Prostate gland (tissue), 2 donors: ENCODE measurements around the gene LDB2. TPM values are rescaled to one million over a fixed set of nuclear protein-coding genes. Genes with fewer than 3 reads are reported as not detected.

ENCODE experiments used
- DNase-seq: peaks from one replicate; pipeline ENCODE4 v3.0.0-alpha.2; 2019; ENCODE audit warnings: low spot score
- H3K27ac ChIP-seq, 2 donors: fragments of 200-600 bp; sonication (generic); 2 replicates each; pipeline ENCODE4 v1.5.1; 2017 to 2019
- H3K27me3 ChIP-seq: fragments of 200-600 bp; sonication (generic); replicated peaks from 2 replicates; pipeline ENCODE4 v1.5.1; 2019; ENCODE audit not compliant: insufficient read depth
- H3K36me3 ChIP-seq, 2 donors: fragments of 200-600 bp; sonication (generic); 1 replicate in 1 of 2; 2 replicates in 1 of 2; pipeline versions ENCODE4 v1.5.1 to v1.8.1; 2017 to 2019
- H3K4me1 ChIP-seq: fragments of 200-600 bp; sonication (generic); replicated peaks from 2 replicates; pipeline ENCODE4 v1.5.1; 2019
- H3K4me3 ChIP-seq, 2 donors: fragments of 200-600 bp; sonication (generic); 2 replicates each; pipeline ENCODE4 v1.5.1; 2017 to 2019
- H3K9me3 ChIP-seq: fragments of 200-600 bp; sonication (generic); 2 replicates; pipeline ENCODE4 v1.5.1; 2017
- POLR2A ChIP-seq: fragments of 450-650 bp; IDR thresholded peaks from one replicate; pipeline ENCODE4 v1.6.1; 2016; ENCODE audit warnings: antibody characterized with exemption, mild to moderate bottlenecking
- POLR2AphosphoS5 ChIP-seq: sonication (generic); formaldehyde crosslinking; IDR thresholded peaks from one replicate; pipeline ENCODE4 v1.6.1; 2017; ENCODE audit warnings: antibody characterized with exemption
- WGBS: methylation state at CpG from one replicate; pipeline ENCODE4 v1.1.5; 2018; 5-methylcytosine and 5-hydroxymethylcytosine counted together
- intact Hi-C: fragments of 100-400 bp; cut with DNase I; formaldehyde crosslinking; loops from one replicate; pipeline ENCODE4 v1.14.2; 2022
- total RNA-seq, 2 donors: library from RNA; depleted of rRNA; stranded (reverse); fragments of >200 nt; gene quantifications; one replicate each; pipeline ENCODE4 v1.1.0, GENCODE V29; 2016
- TF ChIP-seq, protein P1 (sequence below), 4 experiments: fragments of 200-600 bp in 2 of 4; fragments of 450-650 bp in 2 of 4; sonication (generic) in 2 of 4; IDR thresholded peaks; 1 replicate in 3 of 4; 2 replicates in 1 of 4; pipeline ENCODE4 v1.5.1; 2016 to 2019; ENCODE audit warnings: antibody characterized with exemption in 4 of 4, mild to moderate bottlenecking in 2 of 4, moderate library complexity in 2 of 4

Gene LDB2
- total RNA-seq, 2 donors from 2014 or later: 6.0 to 37.7 TPM

DNA sequence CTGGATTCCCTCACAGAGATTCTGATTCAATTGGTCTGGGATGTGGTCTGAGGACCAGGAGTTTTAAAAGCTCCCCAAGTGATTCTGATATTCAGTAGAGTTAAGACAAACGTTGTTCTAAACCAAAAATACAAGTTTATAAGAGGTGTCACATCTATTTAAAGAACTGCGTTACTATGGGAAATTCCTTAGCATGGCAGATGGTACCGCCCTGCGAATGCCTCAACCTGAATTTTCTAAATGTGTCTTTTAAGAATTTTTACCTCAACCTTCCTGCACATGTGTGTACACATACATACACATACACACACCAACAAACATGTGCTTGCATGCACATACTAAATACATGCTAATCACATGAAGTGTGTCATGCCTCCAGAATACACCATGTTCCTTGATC is 343.3 kb downstream of the LDB2 start:
- intact Hi-C loops: no loop called here
- 82% methylated on average over 4 of the region's 4 CpGs for WGBS
- no peaks in the 10 kb centered on the region for H3K4me1 ChIP-seq
- no peaks in the 10 kb centered on the region for H3K27me3 ChIP-seq
- TF ChIP-seq POLR2A: no peak
- TF ChIP-seq, protein P1, sequence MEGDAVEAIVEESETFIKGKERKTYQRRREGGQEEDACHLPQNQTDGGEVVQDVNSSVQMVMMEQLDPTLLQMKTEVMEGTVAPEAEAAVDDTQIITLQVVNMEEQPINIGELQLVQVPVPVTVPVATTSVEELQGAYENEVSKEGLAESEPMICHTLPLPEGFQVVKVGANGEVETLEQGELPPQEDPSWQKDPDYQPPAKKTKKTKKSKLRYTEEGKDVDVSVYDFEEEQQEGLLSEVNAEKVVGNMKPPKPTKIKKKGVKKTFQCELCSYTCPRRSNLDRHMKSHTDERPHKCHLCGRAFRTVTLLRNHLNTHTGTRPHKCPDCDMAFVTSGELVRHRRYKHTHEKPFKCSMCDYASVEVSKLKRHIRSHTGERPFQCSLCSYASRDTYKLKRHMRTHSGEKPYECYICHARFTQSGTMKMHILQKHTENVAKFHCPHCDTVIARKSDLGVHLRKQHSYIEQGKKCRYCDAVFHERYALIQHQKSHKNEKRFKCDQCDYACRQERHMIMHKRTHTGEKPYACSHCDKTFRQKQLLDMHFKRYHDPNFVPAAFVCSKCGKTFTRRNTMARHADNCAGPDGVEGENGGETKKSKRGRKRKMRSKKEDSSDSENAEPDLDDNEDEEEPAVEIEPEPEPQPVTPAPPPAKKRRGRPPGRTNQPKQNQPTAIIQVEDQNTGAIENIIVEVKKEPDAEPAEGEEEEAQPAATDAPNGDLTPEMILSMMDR (IDR thresholded peaks at IDR 0.05): no peak
- no peak for DNase-seq
- H3K9me3 ChIP-seq: no peaks in the 10 kb centered on the region
- no peak overlapping the region for H3K4me3 ChIP-seq
- H3K27ac ChIP-seq: no peak overlapping the region
- no peaks in the 10 kb centered on the region for H3K36me3 ChIP-seq

DNA sequence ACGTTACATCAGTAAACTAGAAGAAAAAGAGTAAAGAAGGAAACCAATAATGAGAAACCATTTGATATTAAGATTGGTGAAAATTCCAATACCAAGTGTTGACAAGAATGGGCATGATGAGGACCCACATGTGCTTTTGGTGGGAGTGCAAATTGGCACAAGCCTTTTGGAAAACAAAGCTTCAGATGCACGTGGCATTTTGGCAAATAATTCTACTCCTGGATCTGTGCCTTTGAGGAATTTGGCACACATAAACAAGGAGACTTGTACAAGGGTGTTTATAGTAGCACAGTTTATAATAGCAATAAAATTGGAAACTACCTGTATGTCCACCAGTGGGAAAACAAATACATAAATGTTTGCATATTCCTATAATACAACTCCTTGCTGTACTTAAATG is 347.9 kb downstream of the LDB2 start:
- DNase-seq: no peak
- no peak overlapping the region for H3K4me3 ChIP-seq
- no peak for TF ChIP-seq POLR2AphosphoS5
- no peak for TF ChIP-seq POLR2A
- TF ChIP-seq, protein P1 (IDR thresholded peaks at IDR 0.05): no peak
- intact Hi-C loops: no loop called here
- H3K4me1 ChIP-seq: no peaks in the 10 kb centered on the region
- no peaks in the 10 kb centered on the region for H3K36me3 ChIP-seq
- no peaks in the 10 kb centered on the region for H3K27me3 ChIP-seq
- 42% methylated on average over 2 of the region's 2 CpGs for WGBS
- H3K9me3 ChIP-seq: no peaks in the 10 kb centered on the region
- no peak overlapping the region for H3K27ac ChIP-seq

DNA sequence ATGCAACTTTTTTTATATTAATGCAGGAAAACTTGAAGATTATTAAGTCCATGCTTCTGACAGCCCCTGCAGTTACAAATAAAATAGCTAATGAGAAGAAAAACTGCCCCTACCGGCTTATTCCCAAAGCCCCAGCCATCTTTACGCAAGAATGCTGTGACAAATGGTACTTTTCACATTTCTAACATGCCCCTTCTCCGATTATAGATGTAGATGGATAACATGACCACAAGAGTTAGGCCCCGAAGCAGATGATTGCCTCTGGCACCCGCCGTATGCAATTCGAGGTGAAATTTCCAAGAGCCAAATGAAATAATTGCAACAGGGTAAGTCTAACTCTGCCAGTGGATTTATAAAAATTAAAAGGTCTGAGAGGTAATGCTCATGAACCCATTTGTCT is 352.8 kb downstream of the LDB2 start:
- H3K27ac ChIP-seq: no peak overlapping the region
- no peak for DNase-seq
- no peaks in the 10 kb centered on the region for H3K36me3 ChIP-seq
- no peaks in the 10 kb centered on the region for H3K4me1 ChIP-seq
- no peaks in the 10 kb centered on the region for H3K9me3 ChIP-seq
- intact Hi-C loops: no loop called here
- TF ChIP-seq, protein P1 (IDR thresholded peaks at IDR 0.05): no peak
- no peak for TF ChIP-seq POLR2AphosphoS5
- TF ChIP-seq POLR2A: no peak
- 80% methylated on average over 7 of the region's 7 CpGs for WGBS
- no peak overlapping the region for H3K4me3 ChIP-seq
- H3K27me3 ChIP-seq: no peaks in the 10 kb centered on the region

DNA sequence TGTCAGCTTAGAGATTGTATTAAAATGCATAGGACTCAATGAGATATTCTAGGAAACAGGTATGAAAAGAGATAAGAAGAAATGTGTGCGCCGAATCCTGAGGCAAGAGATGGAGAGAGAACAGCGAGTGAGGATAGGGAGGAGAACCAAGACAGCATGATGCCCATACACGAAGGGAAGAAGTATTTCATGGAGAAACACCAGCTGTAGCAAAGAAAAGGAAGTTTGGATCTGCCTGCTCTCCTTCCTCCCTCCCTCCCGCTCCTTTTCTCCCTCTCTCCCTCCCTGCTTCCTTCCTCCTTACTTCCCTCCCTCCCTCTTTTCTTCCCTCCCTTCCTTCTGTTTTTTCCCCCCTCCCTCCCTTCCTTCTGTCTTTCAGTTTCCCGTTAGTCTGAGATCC is 353.6 kb downstream of the LDB2 start:
- TF ChIP-seq POLR2AphosphoS5: no peak
- TF ChIP-seq POLR2A: no peak
- TF ChIP-seq, protein P1 (IDR thresholded peaks at IDR 0.05): no peak
- Histone ChIP-seq H3K9me3 (no peaks in the 10 kb centered on the region), H3K36me3 (no peaks in the 10 kb centered on the region), H3K27me3 (no peaks in the 10 kb centered on the region), H3K4me1 (no peaks in the 10 kb centered on the region), H3K4me3 (no peak overlapping the region), H3K27ac (no peak overlapping the region)
- DNase-seq: no peak
- intact Hi-C loops: no loop called here
- 70% methylated on average over 6 of the region's 6 CpGs for WGBS

DNA sequence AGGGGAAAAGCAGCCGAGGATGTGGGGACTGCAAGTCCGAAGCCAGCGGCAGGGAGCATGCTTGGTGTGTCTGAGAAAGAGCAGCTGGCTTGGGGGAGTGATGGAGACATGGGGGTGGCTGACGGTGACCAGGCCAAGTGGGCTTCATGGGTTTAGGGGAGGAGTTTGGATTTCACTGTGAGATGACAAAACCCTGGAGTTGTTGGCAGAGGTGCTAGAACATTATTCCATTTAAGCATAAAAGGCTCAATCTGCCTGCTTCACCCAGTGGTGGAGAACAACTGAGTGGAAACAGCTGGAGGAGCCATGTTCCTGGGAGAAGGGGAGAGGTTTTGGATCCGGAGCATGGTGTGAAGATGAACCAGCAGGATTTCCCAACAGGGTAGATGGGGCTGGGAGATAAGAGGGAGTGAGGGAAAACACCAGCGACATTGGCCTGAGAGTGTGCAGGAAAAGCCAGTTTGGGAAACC is 354.2 kb downstream of the LDB2 start:
- Histone ChIP-seq H3K27ac (no peak overlapping the region), H3K9me3 (no peaks in the 10 kb centered on the region), H3K4me3 (no peak overlapping the region), H3K27me3 (no peaks in the 10 kb centered on the region), H3K36me3 (no peaks in the 10 kb centered on the region), H3K4me1 (no peaks in the 10 kb centered on the region)
- no peak for DNase-seq
- intact Hi-C loops: no loop called here
- TF ChIP-seq POLR2A (no peak), POLR2AphosphoS5 (no peak)
- TF ChIP-seq, protein P1 (IDR thresholded peaks at IDR 0.05): no peak
- WGBS: 41% methylated on average over 6 of the region's 6 CpGs
